ENCODE data around the gene EIF3L. TPM values are rescaled to one million over a fixed set of nuclear protein-coding genes. Genes with fewer than 3 reads are reported as not detected.

Gene EIF3L
- total RNA-seq, 1 experiment from 2014 or later, result 582 TPM

- no peak for DNase-seq
- Histone ChIP-seq H3K9me2 (ENCODE audit: insufficient read depth) (no peaks in the 10 kb centered on the region), H3K36me3 (ENCODE audit: low read depth) (peaks cover 66% of the 10 kb centered on the region), H3K4me1 (replicated peaks; ENCODE audit: insufficient read depth) (no peaks in the 10 kb centered on the region), H3K27ac (no peak overlapping the region), H3K4me3 (no peak overlapping the region), H3K9me3 (ENCODE audit: insufficient read depth, low read depth) (no peaks in the 10 kb centered on the region), H4K20me1 (ENCODE audit: insufficient read depth) (peaks cover 49% of the 10 kb centered on the region), H2AFZ (no peak overlapping the region), H3F3A (ENCODE audit: insufficient read depth, low read depth) (peaks cover 76% of the 10 kb centered on the region), H3K79me2 (ENCODE audit: low read depth) (peaks cover 26% of the 10 kb centered on the region), H3K4me2 (no peak overlapping the region), H3K27me3 (ENCODE audit: insufficient read depth, low read depth) (no peaks in the 10 kb centered on the region)
- BruUV-seq (replicated peaks), result no TSS peak
- TF ChIP-seq EZH2 (IDR thresholded peaks at IDR 0.05; ENCODE audit: low read depth), result no peak
- TF ChIP-seq CTCF (conservative IDR thresholded peaks at IDR 0.05), result no peak
- ChIA-PET POLR2A (ENCODE audit: unreplicated experiment) (interaction anchor here (0.6 to 1.0 kb wide), 3 partner anchors 25 to 846 kb away, joined by 3 to 9 read pairs (median 5); no protein-coding TSS in a partner anchor), CTCF (interaction anchor here (0.5 to 1.7 kb wide), 11 partner anchors 7 to 1311 kb away, joined by 3 to 22 read pairs (median 3); no protein-coding TSS in a partner anchor)
- intact Hi-C loops (cut with micrococcal nuclease; ENCODE audit: unreplicated experiment), result loop anchor here (1.0 to 2.0 kb wide), 3 partner anchors 45 to 324 kb away; no protein-coding TSS in a partner anchor
These were observed 13.5 kb downstream of the EIF3L start for GRCh38 chr22:37862570-37863325.

GRCh38 chr22:37865510-37865909, 16.3 kb downstream of the EIF3L start:
- no peak for DNase-seq
- no TSS peak for BruUV-seq (replicated peaks)
- Histone ChIP-seq H3K9me2 (ENCODE audit: insufficient read depth) (no peaks in the 10 kb centered on the region), H3F3A (ENCODE audit: insufficient read depth, low read depth) (peaks cover 65% of the 10 kb centered on the region), H3K79me2 (ENCODE audit: low read depth) (peaks cover 33% of the 10 kb centered on the region), H3K4me1 (replicated peaks; ENCODE audit: insufficient read depth) (no peaks in the 10 kb centered on the region), H4K20me1 (ENCODE audit: insufficient read depth) (peaks cover 62% of the 10 kb centered on the region), H3K27ac (no peak overlapping the region), H3K9me3 (ENCODE audit: insufficient read depth, low read depth) (no peaks in the 10 kb centered on the region), H3K4me2 (no peak overlapping the region), H3K27me3 (ENCODE audit: insufficient read depth, low read depth) (no peaks in the 10 kb centered on the region), H3K36me3 (ENCODE audit: low read depth) (peaks cover 63% of the 10 kb centered on the region), H3K4me3 (no peak overlapping the region), H2AFZ (no peak overlapping the region)
- TF ChIP-seq CTCF (conservative IDR thresholded peaks at IDR 0.05) (no peak), EZH2 (IDR thresholded peaks at IDR 0.05; ENCODE audit: low read depth) (no peak)
- ChIA-PET CTCF (interaction anchor here (1.1 kb wide), 1 partner anchor 48 kb away, joined by 8 read pairs; no protein-coding TSS in a partner anchor), POLR2A (ENCODE audit: unreplicated experiment) (interaction anchor here (0.6 kb wide), 1 partner anchor 38 kb away, joined by 6 read pairs; no protein-coding TSS in a partner anchor)
- intact Hi-C loops (cut with micrococcal nuclease; ENCODE audit: unreplicated experiment), result no loop called here

GRCh38 chr22:37870273-37870672, 21.1 kb downstream of the EIF3L start:
- DNase-seq, result no peak
- Histone ChIP-seq H3K4me3 (no peak overlapping the region), H2AFZ (no peak overlapping the region), H3K27me3 (ENCODE audit: insufficient read depth, low read depth) (no peaks in the 10 kb centered on the region), H4K20me1 (ENCODE audit: insufficient read depth) (peaks cover 67% of the 10 kb centered on the region), H3K27ac (no peak overlapping the region), H3K36me3 (ENCODE audit: low read depth) (peaks cover 85% of the 10 kb centered on the region), H3K4me1 (replicated peaks; ENCODE audit: insufficient read depth) (no peaks in the 10 kb centered on the region), H3F3A (ENCODE audit: insufficient read depth, low read depth) (peaks cover 35% of the 10 kb centered on the region; the same call in 1 of the 2 replicates), H3K9me3 (ENCODE audit: insufficient read depth, low read depth) (no peaks in the 10 kb centered on the region), H3K4me2 (no peak overlapping the region), H3K79me2 (ENCODE audit: low read depth) (peaks cover 17% of the 10 kb centered on the region; the same call in 1 of the 2 replicates), H3K9me2 (ENCODE audit: insufficient read depth) (no peaks in the 10 kb centered on the region)
- TF ChIP-seq EZH2 (IDR thresholded peaks at IDR 0.05; ENCODE audit: low read depth), result no peak
- no peak for TF ChIP-seq CTCF (conservative IDR thresholded peaks at IDR 0.05)
- no TSS peak for BruUV-seq (replicated peaks)
- intact Hi-C loops (cut with micrococcal nuclease; ENCODE audit: unreplicated experiment), result no loop called here
- POLR2A ChIA-PET (ENCODE audit: unreplicated experiment), result no interaction called here
- CTCF ChIA-PET, result no interaction called here

Data from PC-9 (cell line).